Measurements from ENCODE around the gene PTTG1IP. TPM values are rescaled to one million over a fixed set of nuclear protein-coding genes. Genes with fewer than 3 reads are reported as not detected.
"Not testable (repeated sequence)": the region's sequence is repeated elsewhere in the genome, so short reads cannot be mapped to it uniquely, and the experiment has no call there.

PTTG1IP gene
- total RNA-seq, 1 donor from 2014 or later, result 209 TPM

DNA sequence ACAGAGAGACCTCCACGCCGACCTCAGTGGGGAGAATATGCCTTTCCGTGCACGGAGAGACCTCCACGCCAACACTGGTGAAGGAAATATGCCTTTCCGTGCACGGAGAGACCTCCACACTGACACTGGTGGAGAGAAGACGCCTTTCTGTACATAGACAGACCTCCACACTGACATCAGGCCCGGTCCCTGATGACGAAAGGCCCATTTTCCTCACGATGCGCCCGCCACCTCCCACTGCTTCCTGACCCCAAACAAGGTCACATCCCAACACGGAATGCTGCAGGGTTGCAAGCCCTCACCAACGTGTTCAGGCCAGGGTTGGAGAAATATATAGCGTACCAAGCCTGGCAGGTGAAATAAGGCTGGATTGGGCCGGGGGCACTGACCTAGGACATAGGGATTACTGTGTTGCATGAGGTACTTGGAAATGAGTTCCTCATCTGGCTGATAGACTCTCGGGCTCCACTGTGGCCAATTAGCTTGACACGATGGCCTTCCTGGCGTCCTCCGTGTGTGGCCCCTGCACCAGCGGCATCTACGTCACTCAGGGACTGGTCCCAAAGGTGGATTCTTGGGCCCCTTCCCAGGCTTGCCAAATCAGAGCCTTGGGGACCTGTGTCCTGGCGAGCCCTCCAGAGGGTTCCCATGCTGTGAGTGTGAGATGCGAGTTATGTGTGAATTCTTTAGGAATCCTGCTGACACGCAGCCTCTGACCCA, 39.1 kb downstream of the PTTG1IP start:
- TF ChIP-seq, protein P1, sequence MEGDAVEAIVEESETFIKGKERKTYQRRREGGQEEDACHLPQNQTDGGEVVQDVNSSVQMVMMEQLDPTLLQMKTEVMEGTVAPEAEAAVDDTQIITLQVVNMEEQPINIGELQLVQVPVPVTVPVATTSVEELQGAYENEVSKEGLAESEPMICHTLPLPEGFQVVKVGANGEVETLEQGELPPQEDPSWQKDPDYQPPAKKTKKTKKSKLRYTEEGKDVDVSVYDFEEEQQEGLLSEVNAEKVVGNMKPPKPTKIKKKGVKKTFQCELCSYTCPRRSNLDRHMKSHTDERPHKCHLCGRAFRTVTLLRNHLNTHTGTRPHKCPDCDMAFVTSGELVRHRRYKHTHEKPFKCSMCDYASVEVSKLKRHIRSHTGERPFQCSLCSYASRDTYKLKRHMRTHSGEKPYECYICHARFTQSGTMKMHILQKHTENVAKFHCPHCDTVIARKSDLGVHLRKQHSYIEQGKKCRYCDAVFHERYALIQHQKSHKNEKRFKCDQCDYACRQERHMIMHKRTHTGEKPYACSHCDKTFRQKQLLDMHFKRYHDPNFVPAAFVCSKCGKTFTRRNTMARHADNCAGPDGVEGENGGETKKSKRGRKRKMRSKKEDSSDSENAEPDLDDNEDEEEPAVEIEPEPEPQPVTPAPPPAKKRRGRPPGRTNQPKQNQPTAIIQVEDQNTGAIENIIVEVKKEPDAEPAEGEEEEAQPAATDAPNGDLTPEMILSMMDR (IDR thresholded peaks at IDR 0.05), result no peak
- no peaks in the 10 kb centered on the region for H3K4me1 ChIP-seq
- peaks cover under 1% of the 10 kb centered on the region for H3K9me3 ChIP-seq
- ATAC-seq (no peak), DNase-seq (no peak)
- peaks cover 3% of the 10 kb centered on the region for H3K27me3 ChIP-seq (ENCODE audit: low read depth)
- no peaks in the 10 kb centered on the region for H3K36me3 ChIP-seq
- H3K27ac ChIP-seq, result no peak overlapping the region
- H3K4me3 ChIP-seq, result no peak overlapping the region
- intact Hi-C loops (cut with DNase I), result no loop called here

DNA sequence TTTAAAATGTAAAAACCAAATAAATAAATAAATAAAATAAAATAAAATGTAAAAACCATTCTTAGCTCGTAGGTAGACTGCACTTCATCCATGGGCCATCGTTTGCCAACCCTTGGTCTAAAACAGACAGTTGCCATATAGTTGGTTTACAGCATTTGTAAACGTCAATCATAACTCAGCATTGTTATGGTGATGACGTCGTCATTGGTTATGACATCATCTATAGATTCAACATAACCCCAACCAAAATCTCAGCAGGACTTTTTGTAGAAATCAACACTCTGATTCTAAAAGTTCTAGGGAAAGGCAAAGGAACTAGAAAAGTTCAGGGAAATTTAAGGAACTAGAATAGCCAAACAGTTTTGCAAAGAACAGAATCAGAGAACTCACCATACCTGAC, 39.8 kb downstream of the PTTG1IP start:
- intact Hi-C loops (cut with DNase I), result no loop called here
- H3K4me3 ChIP-seq, result no peak overlapping the region
- H3K9me3 ChIP-seq, result peaks cover 7% of the 10 kb centered on the region
- H3K4me1 ChIP-seq, result no peaks in the 10 kb centered on the region
- no peaks in the 10 kb centered on the region for H3K36me3 ChIP-seq
- ATAC-seq (no peak), DNase-seq (no peak)
- TF ChIP-seq, protein P1 (IDR thresholded peaks at IDR 0.05), result no peak
- no peak overlapping the region for H3K27ac ChIP-seq
- H3K27me3 ChIP-seq (ENCODE audit: low read depth), result peaks cover 3% of the 10 kb centered on the region

DNA sequence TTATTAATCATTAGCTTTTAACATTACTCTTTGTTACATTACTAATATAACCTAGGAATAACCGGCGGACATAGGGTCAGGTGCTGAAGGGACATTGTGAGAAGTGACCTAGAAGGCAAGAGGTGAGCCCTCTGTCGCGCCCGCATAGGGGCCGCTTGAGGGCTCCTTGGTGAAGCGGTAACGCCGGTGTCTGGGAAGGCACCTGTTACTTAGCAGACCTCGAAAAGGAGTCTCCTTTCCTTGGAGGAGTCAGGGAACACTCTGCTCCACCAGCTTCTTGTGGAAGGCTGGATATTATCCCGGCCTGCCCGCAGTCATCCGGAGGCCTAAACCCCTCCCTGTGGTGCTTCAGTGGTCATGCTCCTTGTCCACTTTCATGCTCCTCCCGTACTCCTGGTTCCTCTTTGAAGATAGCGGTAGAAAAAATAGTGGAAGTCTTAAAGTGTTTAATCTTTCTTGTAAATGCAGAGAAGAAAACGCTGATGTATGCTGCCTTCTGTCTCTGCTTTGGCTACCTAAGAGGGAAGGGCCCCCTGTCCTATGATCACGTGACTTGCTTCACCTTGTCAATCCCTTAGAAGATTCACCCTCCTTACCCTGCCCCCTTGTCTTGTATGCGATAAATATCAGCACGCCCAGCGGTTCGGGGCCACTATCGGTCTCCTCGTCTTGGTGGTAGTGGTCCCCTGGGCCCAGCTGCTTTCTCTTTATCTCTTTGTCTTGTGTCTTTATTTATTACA, 40.8 kb downstream of the PTTG1IP start:
- H3K27ac ChIP-seq; H3K4me3 ChIP-seq; DNase-seq; ATAC-seq; H3K36me3 ChIP-seq; H3K27me3 ChIP-seq (ENCODE audit: low read depth); intact Hi-C loops (cut with DNase I); H3K4me1 ChIP-seq: not testable (repeated sequence)
- H3K9me3 ChIP-seq, result peaks cover 17% of the 10 kb centered on the region

DNA sequence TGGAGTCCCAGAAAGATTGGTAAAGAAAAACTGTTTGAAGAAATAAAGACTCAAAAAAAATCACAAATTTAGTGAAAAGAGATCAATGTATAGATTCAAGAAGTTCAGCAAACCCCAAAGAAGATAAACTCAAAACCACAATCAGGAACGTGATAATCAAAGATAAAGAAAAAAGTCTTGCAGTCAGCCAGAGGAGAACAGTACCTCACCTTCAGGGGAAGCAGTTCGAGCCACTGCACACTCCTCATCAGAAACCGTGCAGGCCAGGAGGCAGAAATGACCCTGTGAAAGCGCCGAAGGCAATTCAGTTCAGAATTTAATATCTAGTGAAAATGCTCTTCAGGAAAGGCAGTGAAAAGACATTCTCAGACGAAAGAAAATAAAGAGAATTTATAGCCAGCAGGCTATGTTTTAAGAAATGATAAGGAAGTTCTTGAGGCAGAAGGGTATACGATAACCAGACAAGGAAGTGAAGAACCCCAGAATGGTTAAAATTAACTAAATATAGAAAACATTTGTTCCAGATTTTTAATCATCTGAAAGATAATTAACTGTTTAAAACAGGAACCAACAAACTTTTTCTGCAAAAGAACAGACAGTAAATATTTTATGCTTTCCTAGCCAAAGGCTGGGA, 42.1 kb downstream of the PTTG1IP start:
- Histone ChIP-seq H3K27me3 (ENCODE audit: low read depth) (no peaks in the 10 kb centered on the region), H3K27ac (no peak overlapping the region), H3K9me3 (peaks cover 18% of the 10 kb centered on the region), H3K36me3 (no peaks in the 10 kb centered on the region), H3K4me1 (no peaks in the 10 kb centered on the region), H3K4me3 (no peak overlapping the region)
- intact Hi-C loops (cut with DNase I), result no loop called here
- no peak for DNase-seq
- ATAC-seq, result no peak
- TF ChIP-seq, protein P1 (IDR thresholded peaks at IDR 0.05), result no peak

DNA sequence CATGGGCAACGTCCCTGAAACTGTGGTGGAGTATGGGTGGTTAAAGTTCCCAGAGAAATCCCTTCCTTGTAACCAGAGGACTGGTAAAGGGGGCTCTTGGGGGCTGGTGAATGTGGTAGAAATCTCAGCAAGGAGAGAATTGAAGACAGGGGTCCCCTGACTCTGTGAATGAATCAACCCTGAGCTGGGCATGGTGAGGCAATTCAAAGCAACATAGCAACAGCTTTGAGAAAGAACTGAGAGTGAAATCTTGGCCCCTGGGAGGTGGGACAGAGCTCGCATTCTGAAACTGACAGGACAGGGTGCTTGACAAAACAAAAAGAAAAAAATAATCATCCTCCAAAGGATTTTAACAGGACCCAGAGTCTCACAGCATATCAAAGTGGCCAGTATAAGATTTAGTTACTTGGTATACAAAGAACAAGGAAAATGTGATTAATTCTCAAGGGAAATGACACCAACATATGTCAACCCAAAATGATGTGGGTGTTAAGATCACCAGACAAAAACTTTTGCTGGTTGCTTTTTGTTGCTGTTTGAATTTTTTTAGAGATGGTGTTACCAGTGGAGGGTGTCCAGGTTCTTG, 43.9 kb downstream of the PTTG1IP start:
- Histone ChIP-seq H3K27me3 (ENCODE audit: low read depth) (no peaks in the 10 kb centered on the region), H3K4me1 (no peaks in the 10 kb centered on the region), H3K36me3 (no peaks in the 10 kb centered on the region), H3K4me3 (no peak overlapping the region), H3K27ac (no peak overlapping the region), H3K9me3 (peaks cover 18% of the 10 kb centered on the region)
- ATAC-seq (no peak), DNase-seq (no peak)
- TF ChIP-seq, protein P1 (IDR thresholded peaks at IDR 0.05), result no peak
- intact Hi-C loops (cut with DNase I), result no loop called here

All from lower lobe of right lung (tissue), 2 donors.